GM12878 (cell line): Measurements from ENCODE around the gene IL1R2.

Experiments used
- NBN ChIP-seq: fragments of 450-650 bp; IDR thresholded peaks from 2 replicates; pipeline ENCODE4 v1.6.1; 2016
- NR2C1 ChIP-seq: fragments of 450-650 bp; IDR thresholded peaks from 2 replicates; pipeline ENCODE4 v1.6.1; 2017; ENCODE audit warnings: antibody characterized with exemption, mild to moderate bottlenecking, moderate library complexity
- SRF ChIP-seq, 2 experiments: IDR thresholded peaks; 2 replicates each; pipeline ENCODE4 v1.6.1; 2011; ENCODE audit warnings: low read depth in 2 of 2, low read length in 2 of 2, mild to moderate bottlenecking in 1 of 2, moderate library complexity in 1 of 2
- ZNF274 ChIP-seq: IDR thresholded peaks from one replicate; pipeline ENCODE4 v1.8.0; 2011; ENCODE audit not compliant: insufficient read length, insufficient read depth
- TF ChIP-seq, protein P1 (sequence below): IDR thresholded peaks from 2 replicates; pipeline ENCODE4 v1.6.1; 2011; ENCODE audit warnings: low read depth, low read length, improper control_type of control experiment, borderline replicate concordance
- TF ChIP-seq, protein P2 (sequence below): IDR thresholded peaks from 2 replicates; pipeline ENCODE4 v1.6.1; 2012; ENCODE audit warnings: improper control_type of control experiment, low read depth, low read length; ENCODE audit not compliant: insufficient replicate concordance

DNA sequence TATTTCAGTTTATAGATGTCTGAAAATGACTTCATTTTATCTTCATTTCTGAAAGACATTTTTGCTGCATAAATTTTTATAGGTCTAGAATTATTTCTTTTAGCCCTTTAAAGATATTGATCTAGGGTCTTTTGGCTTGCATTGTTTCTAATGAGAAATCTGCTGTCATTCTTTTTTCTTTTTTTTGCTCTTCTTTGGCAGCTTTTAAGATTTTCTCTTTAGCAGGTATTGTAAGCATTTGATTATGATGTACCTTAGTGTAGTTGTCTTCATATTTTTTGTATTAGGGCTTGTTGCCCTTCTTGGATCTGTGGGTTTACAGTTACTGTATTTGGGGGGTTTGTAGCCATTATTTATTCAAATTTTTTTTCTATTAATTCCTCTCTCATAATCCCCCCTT is 84.8 kb downstream of the IL1R2 start:
- TF ChIP-seq, protein P1, sequence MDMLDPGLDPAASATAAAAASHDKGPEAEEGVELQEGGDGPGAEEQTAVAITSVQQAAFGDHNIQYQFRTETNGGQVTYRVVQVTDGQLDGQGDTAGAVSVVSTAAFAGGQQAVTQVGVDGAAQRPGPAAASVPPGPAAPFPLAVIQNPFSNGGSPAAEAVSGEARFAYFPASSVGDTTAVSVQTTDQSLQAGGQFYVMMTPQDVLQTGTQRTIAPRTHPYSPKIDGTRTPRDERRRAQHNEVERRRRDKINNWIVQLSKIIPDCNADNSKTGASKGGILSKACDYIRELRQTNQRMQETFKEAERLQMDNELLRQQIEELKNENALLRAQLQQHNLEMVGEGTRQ: no peak
- TF ChIP-seq, protein P2, sequence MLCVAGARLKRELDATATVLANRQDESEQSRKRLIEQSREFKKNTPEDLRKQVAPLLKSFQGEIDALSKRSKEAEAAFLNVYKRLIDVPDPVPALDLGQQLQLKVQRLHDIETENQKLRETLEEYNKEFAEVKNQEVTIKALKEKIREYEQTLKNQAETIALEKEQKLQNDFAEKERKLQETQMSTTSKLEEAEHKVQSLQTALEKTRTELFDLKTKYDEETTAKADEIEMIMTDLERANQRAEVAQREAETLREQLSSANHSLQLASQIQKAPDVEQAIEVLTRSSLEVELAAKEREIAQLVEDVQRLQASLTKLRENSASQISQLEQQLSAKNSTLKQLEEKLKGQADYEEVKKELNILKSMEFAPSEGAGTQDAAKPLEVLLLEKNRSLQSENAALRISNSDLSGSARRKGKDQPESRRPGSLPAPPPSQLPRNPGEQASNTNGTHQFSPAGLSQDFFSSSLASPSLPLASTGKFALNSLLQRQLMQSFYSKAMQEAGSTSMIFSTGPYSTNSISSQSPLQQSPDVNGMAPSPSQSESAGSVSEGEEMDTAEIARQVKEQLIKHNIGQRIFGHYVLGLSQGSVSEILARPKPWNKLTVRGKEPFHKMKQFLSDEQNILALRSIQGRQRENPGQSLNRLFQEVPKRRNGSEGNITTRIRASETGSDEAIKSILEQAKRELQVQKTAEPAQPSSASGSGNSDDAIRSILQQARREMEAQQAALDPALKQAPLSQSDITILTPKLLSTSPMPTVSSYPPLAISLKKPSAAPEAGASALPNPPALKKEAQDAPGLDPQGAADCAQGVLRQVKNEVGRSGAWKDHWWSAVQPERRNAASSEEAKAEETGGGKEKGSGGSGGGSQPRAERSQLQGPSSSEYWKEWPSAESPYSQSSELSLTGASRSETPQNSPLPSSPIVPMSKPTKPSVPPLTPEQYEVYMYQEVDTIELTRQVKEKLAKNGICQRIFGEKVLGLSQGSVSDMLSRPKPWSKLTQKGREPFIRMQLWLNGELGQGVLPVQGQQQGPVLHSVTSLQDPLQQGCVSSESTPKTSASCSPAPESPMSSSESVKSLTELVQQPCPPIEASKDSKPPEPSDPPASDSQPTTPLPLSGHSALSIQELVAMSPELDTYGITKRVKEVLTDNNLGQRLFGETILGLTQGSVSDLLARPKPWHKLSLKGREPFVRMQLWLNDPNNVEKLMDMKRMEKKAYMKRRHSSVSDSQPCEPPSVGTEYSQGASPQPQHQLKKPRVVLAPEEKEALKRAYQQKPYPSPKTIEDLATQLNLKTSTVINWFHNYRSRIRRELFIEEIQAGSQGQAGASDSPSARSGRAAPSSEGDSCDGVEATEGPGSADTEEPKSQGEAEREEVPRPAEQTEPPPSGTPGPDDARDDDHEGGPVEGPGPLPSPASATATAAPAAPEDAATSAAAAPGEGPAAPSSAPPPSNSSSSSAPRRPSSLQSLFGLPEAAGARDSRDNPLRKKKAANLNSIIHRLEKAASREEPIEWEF: no peak
- TF ChIP-seq ZNF274 (no peak), NR2C1 (no peak), SRF (IDR thresholded peaks at IDR 0.05; ENCODE audit: low read depth in 2 of 2, low read length in 2 of 2) (no peak), NBN (no peak)
